H1 (cell line): ENCODE data around the gene TMEM232. TPM values are rescaled to one million over a fixed set of nuclear protein-coding genes. Genes with fewer than 3 reads are reported as not detected.

ENCODE experiments used
- CTCF ChIA-PET: fragments of 300-600 bp; sonication (Branson Sonifier 250); formaldehyde crosslinking; loops from one replicate; lab custom pipeline; 2021; ENCODE audit not compliant: partially characterized antibody; lab: Charles Lee
- POLR2A ChIA-PET: fragments of 300-600 bp; sonication (Branson Sonifier 250); formaldehyde crosslinking; loops from one replicate; lab custom pipeline; 2021; ENCODE audit warnings: inconsistent platforms; ENCODE audit not compliant: partially characterized antibody; lab: Charles Lee
- DNase-seq, 2 experiments: peaks; one replicate each; pipeline versions ENCODE4 v3.0.0 to v3.0.0-alpha.2; 2010 to 2022; ENCODE audit warnings: low spot score in 2 of 2, low read depth in 1 of 2, mixed read lengths in 1 of 2
- FAIRE-seq: peaks from 2 replicates; lab custom pipeline; 2011; peaks lifted over from hg19 to GRCh38; lab: Jason Lieb, UNC
- H2AFZ ChIP-seq: 2 replicates; pipeline ENCODE4 v1.8.1; 2012; ENCODE audit warnings: low read length, inconsistent platforms
- H2AK5ac ChIP-seq: 2 replicates; pipeline ENCODE4 v1.6.1; 2013; ENCODE audit warnings: low read depth, low read length
- H2BK120ac ChIP-seq: replicated peaks from 2 replicates; pipeline ENCODE3; 2013; ENCODE audit warnings: low read depth, low read length, inconsistent platforms
- H2BK12ac ChIP-seq: 2 replicates; pipeline ENCODE4 v1.6.1; 2013; ENCODE audit warnings: low read depth, low read length
- H2BK15ac ChIP-seq: 2 replicates; pipeline ENCODE4 v1.6.1; 2013; ENCODE audit warnings: low read length
- H2BK20ac ChIP-seq: 2 replicates; pipeline ENCODE4 v1.6.1; 2013; ENCODE audit warnings: low read length
- H2BK5ac ChIP-seq: 2 replicates; pipeline ENCODE4 v1.6.1; 2013; ENCODE audit warnings: low read depth, low read length
- H3K14ac ChIP-seq: 2 replicates; pipeline ENCODE4 v1.6.1; 2013; ENCODE audit warnings: inconsistent platforms; ENCODE audit not compliant: insufficient read length
- H3K18ac ChIP-seq: 2 replicates; pipeline ENCODE4 v1.6.1; 2013; ENCODE audit warnings: low read length; ENCODE audit errors: extremely low read depth
- H3K23ac ChIP-seq: 2 replicates; pipeline ENCODE4 v1.6.1; 2013; ENCODE audit warnings: inconsistent platforms; ENCODE audit not compliant: insufficient read length
- H3K23me2 ChIP-seq: 2 replicates; pipeline ENCODE4 v1.6.1; 2013; ENCODE audit warnings: low read depth, low read length
- H3K27ac ChIP-seq: 2 replicates; pipeline ENCODE4 v1.6.1; 2011; ENCODE audit warnings: low read depth, low read length, inconsistent platforms
- H3K27me3 ChIP-seq, 4 experiments: replicated peaks in 1 of 4; 1 replicate in 1 of 4; 2 replicates in 3 of 4; pipeline versions ENCODE4 v1.6.1 to v1.8.1; 2011 to 2013; ENCODE audit warnings: low read length in 3 of 4, mild to moderate bottlenecking in 3 of 4, inconsistent platforms in 2 of 4, mixed read lengths in 2 of 4, moderate library complexity in 1 of 4; ENCODE audit not compliant: control insufficient read depth in 3 of 4, insufficient read depth in 3 of 4; ENCODE audit errors: extremely low read depth in 1 of 4
- H3K36me3 ChIP-seq, 4 experiments: 2 replicates each; pipeline versions ENCODE4 v1.6.1 to v1.8.1; 2011 to 2013; ENCODE audit warnings: mild to moderate bottlenecking in 4 of 4, low read length in 3 of 4, moderate library complexity in 2 of 4, control low read depth in 1 of 4, inconsistent platforms in 1 of 4; ENCODE audit not compliant: insufficient read depth in 4 of 4, control insufficient read depth in 2 of 4
- H3K4ac ChIP-seq: replicated peaks from 2 replicates; pipeline ENCODE3; 2013; ENCODE audit warnings: low read length, low read depth, mixed read lengths, inconsistent platforms; ENCODE audit not compliant: insufficient read length
- H3K4me1 ChIP-seq, 4 experiments: replicated peaks in 1 of 4; 1 replicate in 1 of 4; 2 replicates in 3 of 4; pipeline versions ENCODE4 v1.6.1 to v1.8.1; 2011 to 2013; ENCODE audit warnings: low read length in 3 of 4, inconsistent platforms in 2 of 4, mixed read lengths in 1 of 4; ENCODE audit not compliant: insufficient read depth in 4 of 4, control insufficient read depth in 3 of 4
- H3K4me2 ChIP-seq, 2 experiments: 2 replicates each; pipeline versions ENCODE4 v1.6.1 to v1.8.1; 2011 to 2013; ENCODE audit warnings: low read depth in 2 of 2, low read length in 2 of 2, control low read depth in 1 of 2, inconsistent platforms in 1 of 2, mild to moderate bottlenecking in 1 of 2; ENCODE audit not compliant: insufficient read depth in 1 of 2
- H3K4me3 ChIP-seq, 4 experiments: fragments of 200-600, 300-600 bp in 1 of 4; sonication (generic), shearing (Covaris generic), sonication (Bioruptor Twin) in 1 of 4; 2 replicates each; pipeline versions ENCODE4 v1.5.1 to v1.8.1; 2011 to 2016; ENCODE audit warnings: low read length in 4 of 4, low read depth in 3 of 4, control low read depth in 2 of 4, inconsistent platforms in 2 of 4, mild to moderate bottlenecking in 2 of 4, mixed read lengths in 1 of 4, moderate library complexity in 1 of 4; ENCODE audit not compliant: insufficient read depth in 2 of 4; ENCODE audit errors: extremely low read depth in 1 of 4
- H3K56ac ChIP-seq: replicated peaks from 2 replicates; pipeline ENCODE3; 2013; ENCODE audit warnings: low read depth, mild to moderate bottlenecking, mixed read lengths, low read length, inconsistent platforms; ENCODE audit not compliant: insufficient read length
- H3K79me1 ChIP-seq: 2 replicates; pipeline ENCODE4 v1.6.1; 2013; ENCODE audit warnings: low read depth, low read length, control low read depth
- H3K79me2 ChIP-seq, 2 experiments: 2 replicates each; pipeline versions ENCODE4 v1.6.1 to v1.8.1; 2012 to 2013; ENCODE audit warnings: low read length in 2 of 2, mild to moderate bottlenecking in 2 of 2, inconsistent platforms in 1 of 2; ENCODE audit not compliant: insufficient read depth in 2 of 2, control insufficient read depth in 1 of 2
- H3K9ac ChIP-seq, 4 experiments: replicated peaks in 1 of 4; 1 replicate in 1 of 4; 2 replicates in 3 of 4; pipeline versions ENCODE4 v1.6.1 to v1.8.1; 2011 to 2013; ENCODE audit warnings: low read depth in 3 of 4, low read length in 3 of 4, control low read depth in 2 of 4, mild to moderate bottlenecking in 2 of 4, moderate library complexity in 2 of 4, inconsistent platforms in 1 of 4; ENCODE audit errors: extremely low read depth in 1 of 4
- H3K9me3 ChIP-seq, 2 experiments: 2 replicates each; pipeline versions ENCODE4 v1.6.1 to v1.8.1; 2012 to 2013; ENCODE audit warnings: mild to moderate bottlenecking in 2 of 2, moderate library complexity in 2 of 2, control low read depth in 1 of 2, inconsistent platforms in 1 of 2, low read depth in 1 of 2, low read length in 1 of 2, mixed read lengths in 1 of 2; ENCODE audit not compliant: insufficient read depth in 2 of 2
- H4K20me1 ChIP-seq, 2 experiments: replicated peaks in 1 of 2; 2 replicates each; pipeline versions ENCODE3 to v1.8.1; 2011 to 2013; ENCODE audit warnings: inconsistent platforms in 2 of 2, low read length in 2 of 2, mild to moderate bottlenecking in 1 of 2; ENCODE audit not compliant: insufficient read depth in 2 of 2, control insufficient read depth in 1 of 2
- H4K5ac ChIP-seq: 2 replicates; pipeline ENCODE4 v1.6.1; 2013; ENCODE audit warnings: low read length, low read depth, mixed read lengths, inconsistent platforms; ENCODE audit not compliant: insufficient read length
- H4K8ac ChIP-seq: 2 replicates; pipeline ENCODE4 v1.8.0; 2013; ENCODE audit warnings: mild to moderate bottlenecking, moderate library complexity, low read length, inconsistent platforms; ENCODE audit not compliant: insufficient read depth; ENCODE audit errors: extremely low read depth
- H4K91ac ChIP-seq: replicated peaks from 2 replicates; pipeline ENCODE3; 2013; ENCODE audit warnings: low read length, mixed read lengths, inconsistent platforms; ENCODE audit not compliant: insufficient read length
- RFX5 ChIP-seq: IDR thresholded peaks from 2 replicates; pipeline ENCODE4 v1.6.1; 2011; ENCODE audit warnings: low read depth, low read length, improper control_type of control experiment, borderline replicate concordance
- SP1 ChIP-seq: IDR thresholded peaks from 2 replicates; pipeline ENCODE4 v1.6.1; 2011; ENCODE audit warnings: low read depth, low read length
- polyA plus RNA-seq, 7 experiments: library from polyadenylated mRNA; depleted of rRNA in 3 of 7; stranded (reverse) in 5 of 7; unstranded in 2 of 7; fragments of >200 nt in 5 of 7; fragments of 200-250 nt in 2 of 7; gene quantifications; 1 replicate in 5 of 7; 2 replicates in 1 of 7; 4 replicates in 1 of 7; pipeline versions ENCODE4 v1.2.1 to v1.2.3, GENCODE V29; 2011 to 2013; ENCODE audit warnings: missing spikeins in 2 of 7, mixed read lengths in 2 of 7
- total RNA-seq: library from RNA; stranded (reverse); fragmentation: NEBNext Ultra II Directional; extraction: Animal tissue kit (Norgen Biotek cat#: 25700); gene quantifications from 2 replicates; pipeline ENCODE4 v1.2.1, GENCODE V29; 2021

The TMEM232 gene
- total and polyA plus RNA-seq, 2 of the 8 experiments (the other 6 are each of a cell fraction or from before 2014, with no cell fraction given): 0.38 to 1.3 TPM

DNA sequence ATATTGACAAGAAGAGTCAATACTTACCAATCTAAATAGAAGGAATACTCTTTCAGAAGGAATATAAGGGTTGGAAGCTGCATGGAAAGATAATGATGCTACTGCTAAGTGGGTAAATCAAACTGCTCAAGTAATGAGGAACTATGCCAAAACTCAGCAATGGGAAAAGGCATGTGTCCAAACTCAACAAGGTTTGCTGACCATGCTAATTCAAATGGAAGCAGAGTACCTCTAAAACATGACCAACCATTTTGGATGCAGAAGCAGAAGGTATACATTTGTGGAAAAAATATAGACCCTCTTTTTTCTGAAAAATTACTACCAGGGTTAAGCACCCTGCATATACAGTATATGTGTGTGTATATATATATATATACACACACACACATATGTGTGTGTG is 21.1 kb downstream of the TMEM232 start:
- Histone ChIP-seq H3K79me1 (no peaks in the 10 kb centered on the region), H4K8ac (no peak overlapping the region), H3K18ac (no peak overlapping the region), H4K5ac (no peak overlapping the region), H3K27ac (no peak overlapping the region), H3K4ac (no peak overlapping the region), H2BK15ac (no peak overlapping the region), H3K56ac (no peak overlapping the region), H2AK5ac (no peak overlapping the region), H4K91ac (no peak overlapping the region), H2AFZ (no peak overlapping the region), H3K4me2 (no peak overlapping the region), H3K14ac (no peak overlapping the region), H3K23me2 (no peaks in the 10 kb centered on the region), H3K27me3 (no peaks in the 10 kb centered on the region; a peak in 1 of 7 replicates), H3K9ac (no peak overlapping the region), H4K20me1 (no peaks in the 10 kb centered on the region), H3K79me2 (no peaks in the 10 kb centered on the region), H2BK20ac (no peak overlapping the region), H2BK120ac (no peak overlapping the region), H2BK12ac (no peak overlapping the region), H3K9me3 (no peaks in the 10 kb centered on the region), H3K23ac (no peak overlapping the region), H2BK5ac (no peak overlapping the region), H3K36me3 (no peaks in the 10 kb centered on the region), H3K4me1 (no peaks in the 10 kb centered on the region), H3K4me3 (no peak overlapping the region)
- DNase-seq (no peak), FAIRE-seq (no peak)
- TF ChIP-seq SP1: no peak
- TF ChIP-seq RFX5: no peak
- CTCF ChIA-PET: no interaction called here
- POLR2A ChIA-PET: no interaction called here
